Measurements from ENCODE around the gene APBA3.

GRCh38 chr19:3775374-3775711 is 13.9 kb upstream of the APBA3 start:
- TF ChIP-seq CTCF (IDR thresholded peaks at IDR 0.05) (no peak), POLR2A (IDR thresholded peaks at IDR 0.05) (no peak)

Measured in heart left ventricle (tissue), 13 donors.